CD4-positive, alpha-beta T cell treated with Interleukin-6 for 4 hours (primary cell): ENCODE measurements around the gene CHD9.
A peak's percentile ranks its signal among the peaks of the same experiment; 100 is the strongest.
"Not testable (repeated sequence)": the region's sequence is repeated elsewhere in the genome, so short reads cannot be mapped to it uniquely, and the experiment has no call there.

Experiments
- DNase-seq: peaks from one replicate; pipeline ENCODE4 v3.0.0-alpha.2; 2020; ENCODE audit warnings: mixed read lengths

The CHD9 gene

GRCh38 chr16:53054670-53055485 is at the start of gene CHD9:
CHD9 (plus strand) TSS chr16:53054991; CDS start chr16:53156090, 101,099 bp downstream.
- DNase-seq = peak; percentile 77

DNA sequence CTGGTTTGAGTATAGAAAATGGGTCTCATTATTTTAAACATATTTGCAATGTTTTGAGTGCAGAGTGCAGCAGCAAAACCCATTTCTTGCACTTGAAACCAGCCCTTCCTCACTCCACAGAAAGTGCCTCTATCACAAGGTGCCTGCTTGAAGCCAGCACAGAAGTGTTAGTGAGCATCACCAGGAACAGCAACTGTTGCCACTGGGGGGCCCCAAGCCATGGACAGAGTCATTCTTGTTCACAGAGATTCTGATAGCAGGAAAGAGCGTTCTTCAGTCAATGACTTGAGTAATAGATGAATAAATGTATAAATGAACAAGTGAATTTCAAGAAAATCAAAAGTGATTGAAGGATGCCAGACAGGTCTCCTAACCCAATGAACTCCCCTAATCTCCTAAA is 47.7 kb upstream of the CHD9 start:
- DNase-seq = no peak

GRCh38 chr16:53014287-53014686 is 40.5 kb upstream of the CHD9 start:
- DNase-seq = no peak

GRCh38 chr16:53018834-53019416 is 35.9 kb upstream of the CHD9 start:
- no peak for DNase-seq

GRCh38 chr16:53022374-53022773 is 32.4 kb upstream of the CHD9 start:
- DNase-seq = no peak

DNA sequence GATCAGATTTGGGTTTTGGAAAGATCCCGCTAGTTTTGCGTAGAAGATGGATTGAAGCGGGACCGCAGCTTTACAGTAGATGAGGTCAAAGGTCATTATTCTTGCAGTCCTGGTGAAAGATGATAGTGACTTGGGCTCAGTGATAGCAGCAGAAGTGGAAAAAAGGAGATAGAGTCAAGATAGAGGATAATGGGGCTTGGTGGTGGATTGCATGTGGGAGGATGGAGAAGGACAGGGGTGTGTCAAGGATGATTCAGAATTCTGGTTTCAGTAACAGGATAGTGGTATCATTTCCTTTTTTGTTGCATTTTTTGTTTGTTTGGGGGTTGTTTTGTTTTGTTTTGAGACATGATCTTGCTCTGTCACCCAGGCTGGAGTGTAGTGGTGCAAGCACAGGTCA is 30.7 kb upstream of the CHD9 start:
- no peak for DNase-seq

GRCh38 chr16:53029971-53030370 is 24.8 kb upstream of the CHD9 start:
- no peak for DNase-seq

- no peak for DNase-seq
Observed at GRCh38 chr16:53031323-53031942, 23.4 kb upstream of the CHD9 start.

GRCh38 chr16:53034306-53034705 is 20.5 kb upstream of the CHD9 start:
- no peak for DNase-seq

DNA sequence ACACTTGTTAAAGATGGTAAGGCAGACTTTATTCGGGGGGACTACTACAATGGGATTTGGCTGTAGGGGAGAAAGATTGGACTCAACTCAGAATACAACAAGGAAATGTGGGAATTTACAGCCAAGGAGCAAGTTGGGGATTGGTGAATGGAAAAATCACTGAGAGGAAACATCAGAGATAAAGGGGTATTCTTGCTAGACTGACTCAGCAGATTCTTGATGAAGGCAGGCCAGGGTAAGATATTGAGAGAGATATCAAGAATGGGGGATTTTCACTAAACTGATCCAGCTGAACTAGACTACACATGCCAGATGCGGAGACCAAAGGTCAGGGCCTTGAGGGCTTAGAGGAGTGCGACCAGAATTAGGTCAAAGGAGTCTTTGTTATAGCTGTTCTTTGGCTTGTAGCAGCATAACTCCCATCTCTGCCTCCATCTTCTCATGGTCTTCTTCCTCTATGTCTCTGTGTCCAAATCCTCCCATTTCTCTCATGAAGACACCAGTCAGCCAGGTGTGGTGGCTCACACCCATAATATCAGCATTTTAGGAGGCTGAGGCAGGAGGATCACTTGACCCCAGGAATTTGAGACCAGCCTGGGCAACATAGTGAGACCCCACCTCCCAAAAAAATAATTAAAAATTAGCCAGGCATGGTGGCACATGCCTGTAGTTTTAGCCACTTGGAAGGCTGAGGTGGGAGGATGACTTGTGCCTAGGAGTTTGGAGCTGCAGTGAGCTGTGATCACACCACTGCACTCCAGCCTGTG is 19.4 kb upstream of the CHD9 start:
- no peak for DNase-seq

- no peak for DNase-seq
Observed at GRCh38 chr16:53036066-53036465, 18.7 kb upstream of the CHD9 start.

DNA sequence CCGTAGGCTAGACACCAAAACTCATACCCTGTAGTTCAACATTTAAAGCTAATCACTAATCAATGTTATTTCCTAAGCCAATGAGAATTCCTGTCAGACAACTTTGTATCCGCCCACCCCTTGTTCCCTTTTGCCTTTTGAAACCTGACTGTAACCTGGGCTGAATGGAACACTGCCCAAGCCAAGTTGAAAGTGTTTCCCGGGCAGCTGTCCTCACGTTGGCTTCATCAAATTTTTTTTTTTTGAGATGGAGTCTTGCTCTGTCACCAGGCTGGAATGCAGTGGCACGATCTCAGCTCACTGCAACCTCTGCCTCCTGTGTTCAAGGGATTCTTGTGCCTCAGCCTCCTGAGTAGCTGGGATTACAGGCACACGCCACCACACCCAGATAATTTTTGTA is 18.1 kb upstream of the CHD9 start:
- not testable (repeated sequence) for DNase-seq

DNA sequence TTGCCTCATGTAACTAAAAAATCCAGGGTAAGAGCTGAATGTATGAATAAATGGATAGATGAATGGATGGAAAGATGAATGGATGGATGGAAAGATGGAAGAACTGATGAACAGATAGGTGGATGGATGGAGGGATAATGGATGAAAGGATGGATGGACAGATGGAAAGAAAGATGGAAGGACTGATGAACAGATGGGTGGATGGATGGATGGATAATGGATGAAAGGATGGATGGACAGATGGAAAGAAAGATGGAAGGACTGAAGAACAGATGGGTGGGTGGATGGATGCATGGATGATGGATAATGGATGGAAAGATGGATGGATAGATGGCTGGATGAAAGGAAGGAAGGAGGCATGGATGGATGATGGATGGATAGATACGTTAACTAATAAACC is 14.0 kb upstream of the CHD9 start:
- no peak for DNase-seq

GRCh38 chr16:53041320-53042051 is 13.3 kb upstream of the CHD9 start:
- DNase-seq = no peak

DNA sequence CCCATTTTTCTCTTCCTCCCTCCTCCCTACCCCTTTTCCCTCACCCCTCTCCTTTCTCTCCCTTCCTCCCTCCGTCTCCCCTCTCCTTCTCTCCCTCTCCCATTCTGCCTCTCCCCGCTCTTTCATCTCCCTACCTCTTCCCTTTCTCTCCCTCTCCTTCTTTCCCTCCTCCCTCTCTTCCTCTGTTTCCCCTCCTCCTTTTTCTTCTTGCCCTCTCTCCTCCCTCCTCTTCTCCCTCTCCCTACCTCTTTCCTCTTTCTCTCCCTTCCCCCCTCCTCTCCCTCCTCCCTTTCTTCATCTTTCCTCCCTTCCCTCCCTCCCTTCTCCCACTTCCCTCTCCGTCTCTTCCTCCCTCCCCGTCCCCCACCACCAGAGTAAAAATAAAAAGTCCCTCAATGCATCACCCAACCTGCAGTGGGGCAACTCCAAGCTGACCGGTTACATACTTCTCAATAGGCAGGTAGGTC is 12.5 kb upstream of the CHD9 start:
- DNase-seq = no peak

DNA sequence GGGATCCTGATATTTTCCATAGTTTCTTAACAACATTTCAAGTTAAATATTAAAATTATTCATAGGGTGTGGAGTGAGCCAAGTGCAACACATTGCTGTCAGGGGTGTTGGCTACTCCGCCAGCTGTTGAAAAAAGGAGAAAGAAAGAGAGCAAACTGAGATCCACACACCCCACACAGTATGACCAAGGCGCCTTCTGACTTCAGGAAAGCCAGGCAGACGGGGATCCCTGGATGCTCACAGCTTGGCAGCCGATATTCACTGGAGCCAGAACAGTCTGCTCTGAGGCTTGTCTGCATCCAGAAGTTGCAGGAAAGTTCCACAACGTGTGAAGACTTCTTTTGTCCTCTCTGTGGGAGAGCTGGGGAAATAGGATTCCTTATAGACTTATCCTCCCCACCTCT is 11.4 kb upstream of the CHD9 start:
- no peak for DNase-seq

DNA sequence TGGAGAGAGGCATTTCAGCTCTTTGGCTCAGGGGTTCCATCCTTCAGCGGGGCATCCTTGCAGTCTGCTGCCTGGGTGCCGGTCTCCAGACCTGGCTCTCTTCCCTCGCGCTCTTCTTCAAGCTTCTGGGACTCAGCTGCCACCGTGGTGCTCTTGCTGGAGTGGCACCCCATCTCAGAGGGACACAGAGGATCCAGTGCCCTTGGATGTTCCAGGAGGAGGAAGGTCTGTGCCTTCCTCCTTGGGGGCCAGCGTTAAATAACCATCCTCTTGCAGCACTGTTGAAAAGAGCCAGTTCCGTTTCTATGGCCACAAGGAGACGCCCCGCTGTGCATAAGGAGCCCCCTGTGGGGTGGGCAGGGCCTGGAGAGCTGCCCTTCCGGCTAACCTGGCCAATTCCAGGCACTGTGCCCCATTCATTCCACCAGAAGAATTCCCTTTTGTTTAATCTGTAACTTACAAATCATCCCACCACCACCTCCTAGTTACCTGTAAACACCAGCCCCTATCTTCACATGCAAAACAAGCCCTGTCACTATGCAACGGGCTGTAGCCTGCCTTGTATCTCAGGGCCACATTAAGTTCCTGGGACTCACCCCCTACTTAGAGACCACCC is 10.7 kb upstream of the CHD9 start:
- no peak for DNase-seq

DNA sequence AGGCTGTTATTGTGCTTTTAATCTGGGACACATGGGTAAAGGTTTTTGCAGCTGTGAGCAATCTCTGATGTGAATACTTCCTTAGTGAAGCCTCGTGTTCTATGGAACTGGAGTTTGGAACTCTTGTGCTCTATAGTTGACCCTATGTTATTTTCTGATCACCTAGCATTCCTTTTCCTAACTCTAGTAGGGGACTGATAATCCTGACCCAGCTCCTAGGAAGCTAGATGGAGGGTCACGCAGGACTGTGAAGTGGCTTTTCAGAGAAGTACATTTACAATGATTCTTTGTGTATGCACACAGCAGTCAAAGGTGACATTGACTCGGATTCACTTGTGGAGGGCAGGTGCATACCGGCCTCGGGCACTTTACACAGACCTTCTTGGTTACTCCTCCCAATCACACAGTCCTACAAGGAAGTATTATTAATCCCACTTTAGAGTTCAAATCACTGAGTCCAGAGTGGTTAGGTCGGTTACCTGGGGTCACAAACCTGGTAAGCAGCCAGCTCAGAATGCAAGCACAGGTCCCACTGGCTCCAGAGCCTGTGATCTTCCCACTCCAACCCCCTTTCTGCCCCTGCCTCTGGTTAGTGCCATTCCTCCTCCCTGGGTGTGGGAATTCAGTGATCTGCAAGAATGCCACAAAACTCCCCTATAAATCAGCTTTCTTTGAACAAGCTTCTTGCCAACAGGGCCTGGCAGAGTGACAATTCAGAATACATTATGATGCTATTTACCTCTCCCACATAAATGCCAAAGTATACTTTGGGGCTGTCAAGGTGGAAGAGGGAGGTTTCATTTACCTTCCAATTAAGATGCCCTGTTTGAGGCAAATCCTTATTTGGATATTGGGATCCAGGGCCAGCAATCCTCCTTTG is 9.2 kb upstream of the CHD9 start:
- DNase-seq = no peak

DNA sequence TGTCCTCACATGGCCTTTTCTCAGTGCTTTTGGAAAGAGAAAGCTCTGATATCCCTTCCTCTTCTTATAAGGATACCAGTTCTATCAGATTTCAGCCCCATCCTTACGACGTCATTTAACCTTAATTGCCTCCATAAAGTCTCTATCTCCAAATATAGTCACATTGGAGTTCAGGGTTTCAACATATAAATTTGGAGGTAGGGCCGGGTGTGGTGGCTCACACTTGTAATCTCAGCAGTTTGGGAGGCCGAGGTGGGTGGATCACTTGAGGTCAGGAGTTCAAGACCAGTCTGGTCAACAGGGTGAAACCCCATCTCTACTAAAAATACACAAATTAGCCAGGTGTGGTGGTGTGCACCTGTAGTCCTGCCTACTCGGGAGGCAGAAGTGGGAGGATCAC is 7.3 kb upstream of the CHD9 start:
- DNase-seq = not testable (repeated sequence)

DNA sequence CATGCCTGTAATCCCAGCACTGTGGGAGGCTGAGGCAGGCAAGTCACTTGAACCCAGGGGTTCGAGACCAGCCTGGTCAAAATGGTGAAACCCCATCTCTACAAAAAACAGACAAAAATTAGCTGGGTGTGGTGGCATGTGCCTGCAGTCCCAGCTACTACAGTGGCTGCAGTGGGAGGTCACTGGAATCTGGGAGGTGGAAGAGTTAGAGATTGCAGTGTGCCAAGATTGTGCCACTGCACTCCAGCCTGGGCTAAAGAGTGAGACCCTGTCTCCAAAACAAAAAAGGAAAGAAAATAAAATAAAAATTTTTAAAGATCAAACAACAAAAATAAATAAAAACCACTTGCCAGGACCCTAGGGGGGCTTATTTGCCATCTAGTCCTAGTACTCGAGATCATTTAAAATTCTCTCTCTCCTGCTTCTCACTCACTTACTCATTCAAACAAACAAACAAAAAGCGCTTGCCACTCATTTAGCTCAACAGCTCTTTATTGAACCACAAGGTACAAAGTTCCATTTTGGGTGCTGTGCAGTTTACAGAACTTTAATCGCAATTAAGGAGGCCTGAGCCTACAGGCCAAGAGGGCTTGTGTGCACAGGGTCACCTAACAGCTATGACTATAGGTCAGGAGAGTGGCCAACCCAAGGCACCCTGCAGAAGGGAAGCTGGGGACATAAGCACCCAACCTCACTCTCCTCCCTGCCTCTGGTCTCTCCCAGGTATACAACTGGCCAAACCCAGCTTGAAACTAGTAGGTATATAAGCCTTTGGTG is 6.5 kb upstream of the CHD9 start:
- DNase-seq = no peak
